RWPE2 (cell line): ENCODE measurements around the gene TSC2.

Experiments
- ATAC-seq: fragments of 200-7000 bp; cut with Tn5 transposase; 3 replicates; pipeline ENCODE4 v1.9.1; 2021; ENCODE audit warnings: low read depth
- DNase-seq: peaks from one replicate; pipeline ENCODE4 v3.0.0-alpha.2; 2020; ENCODE audit warnings: low spot score
- H3K27ac ChIP-seq: fragments of 450-650 bp; 2 replicates; pipeline ENCODE4 v1.5.1; 2017; ENCODE audit warnings: mild to moderate bottlenecking; ENCODE audit not compliant: poor library complexity, severe bottlenecking
- H3K27me3 ChIP-seq: fragments of 250-450 bp; sonication (Bioruptor Pico); 2 replicates; pipeline ENCODE4 v1.5.1; 2021; ENCODE audit warnings: mild to moderate bottlenecking, moderate library complexity; ENCODE audit not compliant: insufficient read depth, poor library complexity, severe bottlenecking
- H3K36me3 ChIP-seq: fragments of 250-450 bp; sonication (Bioruptor Pico); 2 replicates; pipeline ENCODE4 v1.5.1; 2020; ENCODE audit warnings: low read depth, mild to moderate bottlenecking, moderate library complexity
- H3K4me1 ChIP-seq: fragments of 250-450 bp; sonication (Bioruptor Pico); 2 replicates; pipeline ENCODE4 v1.5.1; 2021; ENCODE audit warnings: mild to moderate bottlenecking, moderate library complexity; ENCODE audit not compliant: insufficient read depth, poor library complexity, severe bottlenecking
- H3K4me3 ChIP-seq: fragments of 250-450 bp; sonication (Bioruptor Pico); 2 replicates; pipeline ENCODE4 v1.5.1; 2021; ENCODE audit warnings: mild to moderate bottlenecking, moderate library complexity; ENCODE audit not compliant: severe bottlenecking
- H3K9me3 ChIP-seq: fragments of 250-450 bp; sonication (Bioruptor Pico); 2 replicates; pipeline ENCODE4 v1.5.1; 2021; ENCODE audit warnings: mild to moderate bottlenecking, moderate library complexity; ENCODE audit not compliant: severe bottlenecking
- CTCF ChIP-seq: fragments of 450-650 bp; IDR thresholded peaks from one replicate; pipeline ENCODE4 v1.5.1; 2017; ENCODE audit warnings: mild to moderate bottlenecking, moderate library complexity; ENCODE audit not compliant: poor library complexity, severe bottlenecking

The TSC2 gene

GRCh38 chr16:2063861-2064260 lies 16.1 kb downstream of the TSC2 start:
- H3K4me3 ChIP-seq = no peak overlapping the region
- no peak for ATAC-seq
- peaks cover 29% of the 10 kb centered on the region for H3K36me3 ChIP-seq
- no peaks in the 10 kb centered on the region for H3K4me1 ChIP-seq
- no peak overlapping the region for H3K27ac ChIP-seq
- no peak for TF ChIP-seq CTCF
- H3K27me3 ChIP-seq = no peaks in the 10 kb centered on the region
- no peak for DNase-seq
- H3K9me3 ChIP-seq = no peaks in the 10 kb centered on the region

- Histone ChIP-seq H3K27ac (no peak overlapping the region), H3K4me1 (no peaks in the 10 kb centered on the region), H3K36me3 (peaks cover 29% of the 10 kb centered on the region), H3K9me3 (no peaks in the 10 kb centered on the region), H3K4me3 (no peak overlapping the region), H3K27me3 (no peaks in the 10 kb centered on the region)
- TF ChIP-seq CTCF = no peak
- ATAC-seq (no peak), DNase-seq (no peak)
Observed at GRCh38 chr16:2064368-2064945, 16.7 kb downstream of the TSC2 start.

GRCh38 chr16:2066139-2066538 lies 18.4 kb downstream of the TSC2 start:
- Histone ChIP-seq H3K4me3 (no peak overlapping the region), H3K9me3 (no peaks in the 10 kb centered on the region), H3K27ac (no peak overlapping the region), H3K36me3 (peaks cover 32% of the 10 kb centered on the region), H3K27me3 (no peaks in the 10 kb centered on the region), H3K4me1 (no peaks in the 10 kb centered on the region)
- ATAC-seq = no peak
- TF ChIP-seq CTCF = no peak
- no peak for DNase-seq

GRCh38 chr16:2070576-2071453 lies 23.0 kb downstream of the TSC2 start:
- TF ChIP-seq CTCF = no peak
- Histone ChIP-seq H3K27me3 (no peaks in the 10 kb centered on the region), H3K9me3 (no peaks in the 10 kb centered on the region), H3K4me3 (no peak overlapping the region), H3K4me1 (no peaks in the 10 kb centered on the region), H3K27ac (no peak overlapping the region), H3K36me3 (peaks cover 34% of the 10 kb centered on the region)
- no peak for DNase-seq
- no peak for ATAC-seq
